ENCODE measurements around the gene BRPF3. TPM values are rescaled to one million over a fixed set of nuclear protein-coding genes. Genes with fewer than 3 reads are reported as not detected.

BRPF3 gene
- total RNA-seq, 1 donor from 2014 or later: 32.0 TPM

DNA sequence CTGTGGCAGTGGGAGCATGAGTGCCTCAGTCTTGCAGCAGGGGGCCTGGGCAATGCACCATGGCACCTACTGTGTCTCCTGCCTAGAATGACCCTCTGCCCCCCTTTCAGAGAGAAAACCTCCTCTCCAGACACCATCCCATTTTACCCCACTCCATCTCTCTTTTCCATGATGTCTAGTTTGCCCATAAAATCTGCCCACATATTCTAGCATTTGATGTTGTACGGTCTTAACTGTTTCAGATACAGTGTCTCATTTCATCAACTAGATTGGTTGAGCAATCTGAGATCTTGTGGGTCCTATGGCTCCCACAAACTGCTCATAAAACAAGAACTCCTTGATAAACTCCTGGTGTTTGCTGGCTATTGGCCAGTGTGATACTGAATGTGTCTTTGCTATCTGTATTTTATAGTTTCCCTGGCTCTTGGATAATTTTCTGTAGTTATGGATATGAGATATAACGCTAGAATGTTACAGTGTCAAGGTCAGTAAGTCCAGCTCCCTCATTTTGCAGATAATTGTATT, 81.5 kb downstream of the BRPF3 start:
- no peak overlapping the region for H3K4me3 ChIP-seq
- no peaks in the 10 kb centered on the region for H3K4me1 ChIP-seq
- H3K27ac ChIP-seq: no peak overlapping the region
- H3K27me3 ChIP-seq (ENCODE audit: low read depth): peaks cover 9% of the 10 kb centered on the region
- TF ChIP-seq CTCF (IDR thresholded peaks at IDR 0.05): no peak
- no peaks in the 10 kb centered on the region for H3K36me3 ChIP-seq
- intact Hi-C loops (cut with DNase I): no loop called here
- H3K9me3 ChIP-seq: no peaks in the 10 kb centered on the region
- no peak for ATAC-seq
- no peak for DNase-seq

- DNase-seq (no peak), ATAC-seq (no peak)
- intact Hi-C loops (cut with DNase I): no loop called here
- Histone ChIP-seq H3K9me3 (no peaks in the 10 kb centered on the region), H3K27ac (no peak overlapping the region), H3K36me3 (no peaks in the 10 kb centered on the region), H3K4me3 (no peak overlapping the region), H3K27me3 (ENCODE audit: low read depth) (peaks cover 17% of the 10 kb centered on the region), H3K4me1 (no peaks in the 10 kb centered on the region)
- no peak for TF ChIP-seq CTCF (IDR thresholded peaks at IDR 0.05)
These were observed 83.9 kb downstream of the BRPF3 start for GRCh38 chr6:36280467-36280866.

DNA sequence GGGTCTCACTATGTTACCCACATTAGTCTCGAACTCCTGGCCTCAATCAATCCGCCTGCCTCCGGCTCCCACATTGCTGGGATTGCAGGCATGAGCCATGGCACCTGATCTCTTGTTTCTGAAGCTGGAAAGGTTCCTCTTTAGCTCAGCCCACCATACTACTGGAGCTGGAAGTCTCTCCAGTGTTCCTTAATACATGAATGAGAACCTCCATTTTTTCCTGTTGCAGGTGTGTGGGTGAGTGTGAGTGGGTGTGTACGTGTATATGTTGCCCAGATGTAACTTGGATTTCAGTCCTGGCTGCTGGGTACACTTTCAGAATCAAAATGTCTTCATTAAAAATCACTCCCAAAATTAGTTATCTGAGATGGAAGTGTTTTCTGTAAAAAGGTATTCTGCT, 84.4 kb downstream of the BRPF3 start:
- peaks cover 22% of the 10 kb centered on the region for H3K27me3 ChIP-seq (ENCODE audit: low read depth)
- DNase-seq (no peak), ATAC-seq (no peak)
- H3K9me3 ChIP-seq: no peaks in the 10 kb centered on the region
- no peaks in the 10 kb centered on the region for H3K4me1 ChIP-seq
- no peaks in the 10 kb centered on the region for H3K36me3 ChIP-seq
- intact Hi-C loops (cut with DNase I): no loop called here
- no peak for TF ChIP-seq CTCF (IDR thresholded peaks at IDR 0.05)
- H3K4me3 ChIP-seq: no peak overlapping the region
- H3K27ac ChIP-seq: no peak overlapping the region

Other genes starting within 250 kb of the BRPF3 start
- gene SLC26A8, start 172.1 kb upstream of the BRPF3 start, total RNA-seq: 1.2 TPM
- gene MAPK14, start 168.9 kb upstream of the BRPF3 start, total RNA-seq: 67.9 TPM
- 71.7 TPM for gene MAPK13, start 66.2 kb upstream of the BRPF3 start, total RNA-seq
- 0.27 TPM for gene PNPLA1, start 73.3 kb downstream of the BRPF3 start, total RNA-seq
- not detected for gene BNIP5, start 140.1 kb downstream of the BRPF3 start, total RNA-seq
- gene ETV7, start 190.9 kb downstream of the BRPF3 start, total RNA-seq: 5.2 TPM
- gene PXT1, start 246.1 kb downstream of the BRPF3 start, total RNA-seq: not detected
- gene KCTD20, start 246.3 kb downstream of the BRPF3 start, total RNA-seq: 37.2 TPM

Data from lower lobe of right lung (tissue), 2 donors.